Measurements from ENCODE around the gene MEX3D.

The MEX3D gene

DNA sequence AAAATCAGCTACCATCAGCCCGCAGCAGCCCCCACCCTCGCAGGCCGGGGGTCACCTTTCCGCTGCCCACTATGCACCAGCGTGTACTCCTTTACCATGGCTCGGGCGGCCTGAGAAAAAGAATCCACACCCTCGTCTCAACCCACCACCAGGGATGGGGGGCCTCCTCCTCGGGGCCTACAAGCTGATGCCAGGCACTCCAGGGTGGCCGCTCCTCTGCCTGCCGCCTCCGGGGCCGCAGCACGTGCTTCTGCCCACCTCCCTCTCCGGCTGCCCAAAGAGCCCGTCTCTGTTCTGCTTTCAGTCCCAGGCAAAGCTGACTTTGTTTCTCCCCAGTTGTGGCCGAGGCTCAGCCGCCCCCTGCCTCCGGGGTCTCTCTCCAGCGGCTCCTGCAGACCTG, 11.1 kb upstream of the MEX3D start:
- DNase-seq (ENCODE audit: low read depth): no peak
- in situ Hi-C loops (cut with HindIII; ENCODE audit: low sequenced_read_pairs): no loop called here

GRCh38 chr19:1577929-1578618, 9.9 kb upstream of the MEX3D start:
- in situ Hi-C loops (cut with HindIII; ENCODE audit: low sequenced_read_pairs): no loop called here
- no peak overlapping the region for H3K4me3 ChIP-seq (ENCODE audit: low read depth, low read length)
- no peak for TF ChIP-seq CTCF (IDR thresholded peaks at IDR 0.05; ENCODE audit: low read depth, low read length, missing control alignments)
- DNase-seq (ENCODE audit: low read depth): no peak

More for the DNA sequence above, 11.1 kb upstream of the MEX3D start:
- TF ChIP-seq CTCF (IDR thresholded peaks at IDR 0.05; ENCODE audit: low read depth, low read length, missing control alignments): no peak
- no peak overlapping the region for H3K4me3 ChIP-seq (ENCODE audit: low read depth, low read length)

GRCh38 chr19:1577090-1577928, 9.2 kb upstream of the MEX3D start:
- no peak for DNase-seq (ENCODE audit: low read depth)
- in situ Hi-C loops (cut with HindIII; ENCODE audit: low sequenced_read_pairs): no loop called here
- TF ChIP-seq CTCF (IDR thresholded peaks at IDR 0.05; ENCODE audit: low read depth, low read length, missing control alignments): no peak
- H3K4me3 ChIP-seq (ENCODE audit: low read depth, low read length): no peak overlapping the region

DNA sequence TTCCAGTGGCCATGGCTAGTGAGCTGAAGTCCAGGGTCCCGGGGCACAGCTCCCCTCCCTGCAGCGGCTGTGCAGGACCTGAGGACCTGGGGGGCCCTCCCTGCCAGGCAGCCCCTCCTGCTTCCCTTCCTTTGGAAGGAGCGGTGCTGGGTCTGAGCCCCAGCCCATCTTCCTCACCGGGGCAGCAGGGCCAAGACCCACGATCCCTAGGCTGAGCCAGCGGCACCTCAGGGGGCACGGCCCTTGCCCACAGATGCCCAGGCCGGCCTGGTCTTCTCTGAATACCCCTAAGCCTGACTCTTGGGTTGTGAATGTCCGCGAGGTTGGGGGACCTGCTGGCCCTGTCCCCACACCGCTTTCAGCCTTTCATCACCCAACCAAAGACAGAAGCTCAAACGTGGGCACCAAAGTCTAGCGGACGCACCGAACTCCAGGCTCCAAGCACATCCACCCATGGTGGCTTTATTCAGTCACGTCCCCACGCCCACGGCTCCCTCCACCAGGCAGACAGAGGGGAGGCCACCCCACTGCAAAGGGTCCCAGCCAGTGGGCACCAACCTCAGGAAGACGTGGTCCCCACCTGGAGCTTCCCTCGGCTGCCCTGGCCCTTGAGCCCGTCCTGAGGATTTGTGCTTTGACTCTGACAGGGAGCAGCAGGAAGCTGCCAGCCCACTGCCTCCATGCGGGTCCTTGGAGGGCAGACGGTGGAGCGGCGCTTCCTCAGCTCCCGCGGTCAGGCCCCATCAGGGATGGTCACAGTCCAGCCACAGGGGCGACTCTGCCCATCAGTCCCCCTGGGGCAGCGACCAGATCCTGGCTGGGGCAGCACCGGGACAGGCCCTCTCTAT, 8.3 kb upstream of the MEX3D start:
- in situ Hi-C loops (cut with HindIII; ENCODE audit: low sequenced_read_pairs): no loop called here
- H3K4me3 ChIP-seq (ENCODE audit: low read depth, low read length): no peak overlapping the region
- no peak for TF ChIP-seq CTCF (IDR thresholded peaks at IDR 0.05; ENCODE audit: low read depth, low read length, missing control alignments)
- DNase-seq (ENCODE audit: low read depth): no peak

- DNase-seq (ENCODE audit: low read depth): no peak
- in situ Hi-C loops (cut with HindIII; ENCODE audit: low sequenced_read_pairs): no loop called here
- no peak for TF ChIP-seq CTCF (IDR thresholded peaks at IDR 0.05; ENCODE audit: low read depth, low read length, missing control alignments)
- no peak overlapping the region for H3K4me3 ChIP-seq (ENCODE audit: low read depth, low read length)
Measured at GRCh38 chr19:1575323-1576241, 7.5 kb upstream of the MEX3D start.
